Astrocyte of the spinal cord (primary cell): ENCODE results near the gene POU2AF3.
A peak's percentile ranks its signal among the peaks of the same experiment; 100 is the strongest.
"Not testable (repeated sequence)": the region's sequence is repeated elsewhere in the genome, so short reads cannot be mapped to it uniquely, and the experiment has no call there.

Source experiments
- DNase-seq: peaks from one replicate; pipeline ENCODE4 v3.0.0; 2011; ENCODE audit warnings: low read depth, low spot score
- H3K4me3 ChIP-seq: 2 replicates; pipeline ENCODE4 v1.5.1; 2011; ENCODE audit warnings: low read depth, mild to moderate bottlenecking, low read length, moderate library complexity
- in situ Hi-C: cut with HindIII; loops from 2 replicates; pipeline ENCODE4 v1.10.0; 2017; ENCODE audit warnings: low sequenced_read_pairs
- TF ChIP-seq, protein P1 (sequence below): IDR thresholded peaks from 2 replicates; pipeline ENCODE4 v1.5.1; 2012; ENCODE audit warnings: low read depth, mild to moderate bottlenecking, low read length, inconsistent platforms

The POU2AF3 gene

DNA sequence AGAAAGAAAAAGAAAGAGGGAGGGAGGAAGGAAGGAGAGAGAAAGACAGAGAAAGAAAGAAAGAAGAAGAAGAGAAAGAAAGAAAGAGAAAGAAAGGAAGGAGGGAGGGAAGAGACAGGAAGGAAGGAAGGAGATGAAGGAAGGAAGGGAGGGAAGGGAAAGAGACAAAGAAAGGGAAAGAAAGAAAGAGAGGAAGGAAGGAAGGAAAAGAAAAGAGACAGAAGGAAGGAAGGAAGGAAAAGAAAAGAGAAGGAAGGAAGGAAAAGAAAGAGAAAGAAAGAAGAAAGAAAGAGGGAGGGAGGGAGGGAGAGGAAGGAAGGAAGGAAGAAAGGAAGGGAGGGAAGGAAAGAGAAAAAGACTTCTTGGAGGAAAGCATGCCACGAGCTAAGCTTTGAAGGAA is 33.7 kb upstream of the POU2AF3 start:
- in situ Hi-C loops, result no loop called here
- H3K4me3 ChIP-seq, result no peak overlapping the region
- no peak for DNase-seq
- TF ChIP-seq, protein P1, sequence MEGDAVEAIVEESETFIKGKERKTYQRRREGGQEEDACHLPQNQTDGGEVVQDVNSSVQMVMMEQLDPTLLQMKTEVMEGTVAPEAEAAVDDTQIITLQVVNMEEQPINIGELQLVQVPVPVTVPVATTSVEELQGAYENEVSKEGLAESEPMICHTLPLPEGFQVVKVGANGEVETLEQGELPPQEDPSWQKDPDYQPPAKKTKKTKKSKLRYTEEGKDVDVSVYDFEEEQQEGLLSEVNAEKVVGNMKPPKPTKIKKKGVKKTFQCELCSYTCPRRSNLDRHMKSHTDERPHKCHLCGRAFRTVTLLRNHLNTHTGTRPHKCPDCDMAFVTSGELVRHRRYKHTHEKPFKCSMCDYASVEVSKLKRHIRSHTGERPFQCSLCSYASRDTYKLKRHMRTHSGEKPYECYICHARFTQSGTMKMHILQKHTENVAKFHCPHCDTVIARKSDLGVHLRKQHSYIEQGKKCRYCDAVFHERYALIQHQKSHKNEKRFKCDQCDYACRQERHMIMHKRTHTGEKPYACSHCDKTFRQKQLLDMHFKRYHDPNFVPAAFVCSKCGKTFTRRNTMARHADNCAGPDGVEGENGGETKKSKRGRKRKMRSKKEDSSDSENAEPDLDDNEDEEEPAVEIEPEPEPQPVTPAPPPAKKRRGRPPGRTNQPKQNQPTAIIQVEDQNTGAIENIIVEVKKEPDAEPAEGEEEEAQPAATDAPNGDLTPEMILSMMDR, result no peak

DNA sequence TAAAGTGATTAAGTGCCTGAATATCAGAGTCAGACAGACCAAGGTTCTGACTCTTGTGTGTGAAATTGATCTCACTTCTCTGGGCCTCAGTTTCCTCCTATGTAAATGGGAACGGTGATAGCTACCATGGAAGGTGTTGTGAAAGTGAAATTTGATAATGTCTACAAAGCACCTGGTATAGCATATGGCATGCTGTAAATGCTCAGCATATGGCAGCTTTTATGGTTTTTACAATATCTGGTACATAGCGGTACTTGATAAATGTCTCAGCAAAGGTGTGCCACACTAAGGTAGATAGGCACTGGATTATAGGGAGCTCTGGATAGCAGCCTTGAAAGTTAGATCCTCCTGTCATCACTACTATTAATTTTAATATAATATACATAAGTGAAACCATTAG is 32.9 kb upstream of the POU2AF3 start:
- TF ChIP-seq, protein P1, result no peak
- in situ Hi-C loops, result no loop called here
- no peak overlapping the region for H3K4me3 ChIP-seq
- no peak for DNase-seq

DNA sequence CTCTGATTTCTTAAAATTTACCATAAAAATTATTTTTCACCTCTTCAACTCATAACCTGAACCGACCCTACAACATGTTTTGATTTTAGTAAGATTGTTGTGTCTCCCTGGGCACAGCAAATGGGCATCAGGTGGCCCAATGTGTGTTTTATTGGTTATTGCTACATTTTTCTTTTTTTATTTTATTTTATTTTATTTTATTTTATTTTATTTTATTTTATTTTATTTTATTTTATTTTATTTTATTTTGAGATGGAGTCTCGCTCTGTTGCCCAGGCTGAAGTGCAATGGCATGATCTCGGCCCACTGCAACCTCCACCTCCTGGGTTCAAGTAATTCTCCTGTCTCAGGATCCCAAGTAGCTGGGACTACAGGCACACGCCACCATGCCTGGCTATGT is 30.0 kb upstream of the POU2AF3 start:
- H3K4me3 ChIP-seq, DNase-seq, in situ Hi-C loops: not testable (repeated sequence)

DNA sequence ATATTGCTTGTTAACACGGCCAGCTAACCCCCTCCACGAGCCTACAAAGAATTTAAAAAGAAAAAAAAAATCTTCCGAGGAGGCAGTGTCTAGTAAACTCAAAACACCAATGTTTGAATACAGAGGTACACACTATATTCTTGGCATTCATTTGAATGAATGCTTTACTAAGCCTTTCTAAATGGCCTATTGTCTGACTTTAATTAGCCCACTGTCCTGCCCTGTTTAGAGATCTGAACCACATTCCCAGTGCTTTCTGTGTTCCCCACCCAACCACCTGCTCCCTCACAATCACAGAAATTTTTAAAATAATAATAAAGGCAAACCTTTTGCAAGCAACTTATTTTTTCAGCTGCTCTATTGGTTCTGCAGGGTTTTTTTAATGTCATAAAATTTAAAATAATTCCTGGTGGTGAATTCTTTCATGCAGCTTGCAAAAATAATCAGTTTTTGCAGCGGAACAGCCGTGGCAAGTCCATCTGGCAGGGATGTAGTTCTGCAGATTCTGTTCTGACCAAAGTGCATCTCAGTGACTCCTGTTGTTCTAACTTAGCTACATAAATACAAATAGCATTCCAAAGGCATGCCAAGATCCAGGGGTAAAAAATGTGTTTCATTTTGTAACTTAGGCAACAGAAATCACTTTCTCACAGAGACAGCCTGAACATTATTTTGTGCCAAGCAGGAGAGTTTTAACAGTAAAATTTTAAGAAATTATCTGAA is 29.0 kb upstream of the POU2AF3 start:
- in situ Hi-C loops, result no loop called here
- TF ChIP-seq, protein P1, result no peak
- no peak overlapping the region for H3K4me3 ChIP-seq
- DNase-seq, result peak; percentile 18

DNA sequence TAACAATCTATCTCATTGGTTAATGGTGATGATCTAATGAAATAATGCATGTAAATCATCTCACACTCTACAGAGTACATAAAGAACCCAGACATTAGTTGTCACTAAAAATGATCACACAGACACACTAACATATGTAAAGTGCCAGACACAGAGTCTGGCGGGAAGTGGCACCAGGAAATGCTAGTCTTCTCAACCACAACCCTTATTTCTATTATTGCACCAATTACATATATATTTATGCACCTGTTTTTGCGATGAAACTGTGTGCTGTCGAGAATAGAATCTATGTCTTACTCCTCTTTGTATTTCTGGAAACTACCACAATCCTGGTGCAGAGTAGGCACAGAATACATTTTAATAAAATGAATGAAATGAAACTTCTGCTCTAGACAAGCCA is 25.9 kb upstream of the POU2AF3 start:
- H3K4me3 ChIP-seq, result no peak overlapping the region
- TF ChIP-seq, protein P1, result no peak
- in situ Hi-C loops, result no loop called here
- no peak for DNase-seq

DNA sequence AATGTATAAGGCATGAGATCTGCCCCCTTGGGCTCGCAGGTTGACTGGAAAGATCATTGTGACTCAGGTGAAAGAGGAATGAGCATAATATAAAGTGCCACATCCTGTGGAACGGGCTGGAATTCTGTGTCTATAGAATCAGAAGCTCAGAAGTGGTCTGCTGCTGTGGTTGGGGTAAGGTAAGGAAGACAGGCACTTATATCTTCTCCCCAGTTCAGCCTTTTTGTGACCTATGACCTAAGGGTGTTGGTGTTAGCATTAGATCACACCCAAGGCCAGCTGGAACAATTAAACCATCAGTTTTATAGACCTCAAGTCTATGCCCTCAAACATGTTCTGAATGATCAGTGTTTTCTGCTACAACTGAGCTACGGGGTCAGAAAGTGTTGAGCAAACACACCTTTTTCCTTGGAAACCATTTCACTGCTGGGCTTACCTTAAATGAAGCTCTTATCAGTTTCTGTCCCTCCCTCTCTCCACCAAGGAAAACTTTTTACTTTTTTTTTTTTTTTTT is 15.7 kb upstream of the POU2AF3 start:
- H3K4me3 ChIP-seq, result no peak overlapping the region
- in situ Hi-C loops, result no loop called here
- no peak for DNase-seq
- TF ChIP-seq, protein P1, result no peak

DNA sequence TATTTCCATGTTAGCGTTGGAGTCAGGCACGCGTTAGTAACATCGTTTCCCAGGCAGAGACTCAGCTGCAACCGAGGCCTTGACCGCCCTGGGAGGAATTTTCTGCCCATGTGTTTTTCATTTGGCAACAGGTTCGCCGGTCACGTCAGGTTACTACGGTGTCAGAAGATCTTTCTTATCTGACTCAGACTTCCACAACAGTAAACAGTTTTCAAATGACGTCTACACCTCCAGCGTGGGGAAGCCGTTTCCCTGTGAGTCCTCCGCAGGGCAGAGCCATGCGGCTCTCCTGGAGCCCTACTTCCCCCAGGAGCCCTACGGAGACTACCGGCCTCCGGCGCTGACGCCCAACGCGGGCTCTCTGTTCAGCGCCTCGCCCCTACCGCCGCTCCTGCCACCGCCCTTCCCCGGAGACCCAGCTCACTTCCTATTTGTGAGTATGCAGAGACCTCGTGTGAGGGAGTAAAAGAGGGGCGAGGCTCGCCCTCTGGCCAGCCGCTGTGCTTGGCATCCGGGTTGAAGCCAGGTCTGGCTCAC is 14.3 kb upstream of the POU2AF3 start:
- in situ Hi-C loops, result no loop called here
- H3K4me3 ChIP-seq, result no peak overlapping the region
- peak; percentile 5 for DNase-seq
- TF ChIP-seq, protein P1, result no peak
